ENCODE measurements around the gene ZNF423.

ZNF423 gene

DNA sequence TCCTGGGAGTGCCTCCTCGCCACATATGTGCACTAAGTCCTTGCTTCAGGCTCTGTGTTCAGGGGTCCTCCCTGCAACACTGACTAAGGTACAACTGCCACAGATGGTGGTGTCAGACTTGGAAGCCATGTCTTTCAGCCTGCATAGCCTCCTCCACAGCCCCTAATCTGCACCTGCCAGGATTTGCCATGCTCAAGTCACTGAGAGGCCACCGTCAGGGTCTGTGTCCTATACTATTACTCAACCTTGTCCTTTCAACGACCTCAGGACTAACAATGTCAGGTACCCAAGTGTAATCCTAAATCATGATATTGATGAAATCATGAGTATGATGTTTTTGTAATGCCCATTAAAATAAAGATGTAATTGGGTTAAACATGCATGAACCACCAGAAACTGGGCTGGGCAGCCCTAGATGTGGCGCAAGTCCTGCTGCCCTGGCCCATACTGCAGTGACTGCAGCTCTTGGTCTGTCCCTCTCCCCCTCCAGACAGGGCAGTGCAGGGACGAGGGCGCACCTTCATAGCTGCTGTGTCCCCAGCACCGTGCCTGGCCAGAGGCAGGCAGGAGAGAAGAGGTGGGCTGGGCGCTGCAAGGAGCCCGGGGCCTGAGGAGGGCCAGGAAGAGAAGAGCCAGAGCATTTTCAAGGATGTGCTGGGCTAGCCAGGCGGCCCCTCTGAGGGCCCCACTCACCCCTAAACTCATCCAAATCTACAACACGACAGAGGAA lies 198.0 kb downstream of the ZNF423 start:
- DNase-seq (ENCODE audit: extremely low read depth, low read depth): no peak
- TF ChIP-seq, protein P1, sequence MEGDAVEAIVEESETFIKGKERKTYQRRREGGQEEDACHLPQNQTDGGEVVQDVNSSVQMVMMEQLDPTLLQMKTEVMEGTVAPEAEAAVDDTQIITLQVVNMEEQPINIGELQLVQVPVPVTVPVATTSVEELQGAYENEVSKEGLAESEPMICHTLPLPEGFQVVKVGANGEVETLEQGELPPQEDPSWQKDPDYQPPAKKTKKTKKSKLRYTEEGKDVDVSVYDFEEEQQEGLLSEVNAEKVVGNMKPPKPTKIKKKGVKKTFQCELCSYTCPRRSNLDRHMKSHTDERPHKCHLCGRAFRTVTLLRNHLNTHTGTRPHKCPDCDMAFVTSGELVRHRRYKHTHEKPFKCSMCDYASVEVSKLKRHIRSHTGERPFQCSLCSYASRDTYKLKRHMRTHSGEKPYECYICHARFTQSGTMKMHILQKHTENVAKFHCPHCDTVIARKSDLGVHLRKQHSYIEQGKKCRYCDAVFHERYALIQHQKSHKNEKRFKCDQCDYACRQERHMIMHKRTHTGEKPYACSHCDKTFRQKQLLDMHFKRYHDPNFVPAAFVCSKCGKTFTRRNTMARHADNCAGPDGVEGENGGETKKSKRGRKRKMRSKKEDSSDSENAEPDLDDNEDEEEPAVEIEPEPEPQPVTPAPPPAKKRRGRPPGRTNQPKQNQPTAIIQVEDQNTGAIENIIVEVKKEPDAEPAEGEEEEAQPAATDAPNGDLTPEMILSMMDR (IDR thresholded peaks at IDR 0.05; ENCODE audit: low read depth, low read length): no peak

DNA sequence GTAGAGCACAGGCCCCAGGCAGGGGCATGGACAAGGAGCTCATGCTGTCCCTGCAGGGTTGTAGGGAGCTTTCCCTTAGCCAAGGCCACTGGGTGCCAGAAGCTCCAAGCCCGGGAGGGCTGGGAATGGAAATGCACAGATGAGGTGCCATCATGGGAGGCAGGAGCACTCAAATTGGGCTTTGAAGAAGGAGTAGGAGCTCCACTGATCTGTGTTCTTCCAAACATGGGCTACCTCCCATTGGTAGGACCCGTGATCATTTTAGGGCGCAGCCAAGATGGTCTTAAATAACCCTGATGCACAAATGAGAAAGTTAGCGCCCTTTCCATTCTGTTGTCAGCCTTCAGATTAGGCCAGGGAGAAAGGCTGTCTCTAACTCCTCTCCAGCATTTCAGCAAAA lies 201.5 kb downstream of the ZNF423 start:
- TF ChIP-seq, protein P1 (IDR thresholded peaks at IDR 0.05; ENCODE audit: low read depth, low read length): no peak
- no peak for DNase-seq (ENCODE audit: extremely low read depth, low read depth)

DNA sequence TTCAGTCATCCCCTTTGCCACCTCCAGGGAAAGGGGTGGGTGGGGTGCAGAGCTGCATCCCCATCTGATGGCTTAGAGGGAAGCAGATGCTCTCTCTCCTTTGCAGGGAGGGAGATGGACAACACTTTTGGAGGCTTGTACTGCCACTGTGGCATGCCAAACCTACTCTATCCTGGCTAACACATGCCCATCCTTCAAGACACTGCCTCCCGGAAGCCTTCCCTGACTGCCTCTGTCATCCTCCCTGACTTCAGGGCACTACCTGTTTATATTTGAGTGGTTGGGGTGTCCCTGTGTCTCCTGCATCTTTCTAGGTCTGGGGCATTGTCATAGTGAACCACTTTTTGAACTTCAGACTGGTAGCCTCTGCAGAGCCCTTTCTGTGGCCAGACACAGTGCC lies 202.3 kb downstream of the ZNF423 start:
- TF ChIP-seq, protein P1 (IDR thresholded peaks at IDR 0.05; ENCODE audit: low read depth, low read length): no peak
- DNase-seq (ENCODE audit: extremely low read depth, low read depth): no peak

DNA sequence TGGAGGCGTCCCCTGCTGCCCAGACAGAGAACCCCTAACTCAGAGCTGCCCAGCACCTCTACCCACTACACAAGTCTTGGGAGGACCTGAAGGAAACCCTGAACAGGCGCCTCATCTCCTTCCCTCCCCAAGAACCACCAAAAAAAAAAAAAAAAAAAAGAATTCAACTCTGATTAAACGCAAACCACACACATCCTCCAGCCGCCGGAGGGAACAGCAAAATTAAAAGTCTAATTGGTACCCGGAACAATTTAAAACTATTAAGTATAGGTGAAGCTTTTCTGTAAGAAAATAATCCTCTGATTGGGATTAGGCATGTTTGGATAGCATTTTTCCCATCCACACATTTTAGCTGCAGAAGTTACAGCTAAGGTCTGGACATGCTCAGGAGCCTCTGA lies 202.7 kb downstream of the ZNF423 start:
- TF ChIP-seq, protein P1 (IDR thresholded peaks at IDR 0.05; ENCODE audit: low read depth, low read length): no peak
- DNase-seq (ENCODE audit: extremely low read depth, low read depth): no peak

DNA sequence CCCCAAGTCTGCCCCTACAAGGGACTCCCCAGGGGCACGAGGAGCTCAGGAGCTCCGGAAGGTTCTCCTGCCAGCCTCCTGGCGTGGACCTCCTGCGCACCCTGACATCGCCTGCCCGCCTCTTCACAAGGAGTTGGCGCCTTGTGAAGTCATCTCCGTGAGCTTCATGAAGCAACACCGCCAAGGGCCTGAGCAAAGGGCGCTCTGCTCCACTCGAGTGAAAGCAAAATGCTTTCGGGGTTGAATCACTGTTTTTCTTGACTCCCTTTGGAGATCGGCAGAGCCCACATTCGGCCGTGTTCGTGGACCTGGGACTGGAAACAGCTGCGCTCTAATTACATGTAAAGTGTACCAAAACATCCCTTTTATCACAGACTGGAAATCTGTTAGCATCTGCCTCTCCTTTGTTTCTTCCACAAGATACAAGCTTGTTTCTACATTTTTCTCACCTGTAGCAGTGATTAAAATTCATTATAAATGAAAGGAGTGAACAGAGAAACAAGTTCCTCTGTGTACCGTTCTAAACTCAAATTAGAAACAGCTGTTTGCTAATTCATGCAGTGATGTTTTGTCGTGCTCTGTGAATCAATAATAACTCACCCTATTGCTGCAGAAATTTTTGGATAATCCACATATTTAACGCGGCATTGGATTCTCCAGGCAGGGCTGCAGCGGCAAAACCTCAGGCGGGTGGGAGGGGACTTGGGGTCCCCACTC lies 203.3 kb downstream of the ZNF423 start:
- peak; percentile 70 for DNase-seq (ENCODE audit: extremely low read depth, low read depth)
- TF ChIP-seq, protein P1 (IDR thresholded peaks at IDR 0.05; ENCODE audit: low read depth, low read length): no peak

DNA sequence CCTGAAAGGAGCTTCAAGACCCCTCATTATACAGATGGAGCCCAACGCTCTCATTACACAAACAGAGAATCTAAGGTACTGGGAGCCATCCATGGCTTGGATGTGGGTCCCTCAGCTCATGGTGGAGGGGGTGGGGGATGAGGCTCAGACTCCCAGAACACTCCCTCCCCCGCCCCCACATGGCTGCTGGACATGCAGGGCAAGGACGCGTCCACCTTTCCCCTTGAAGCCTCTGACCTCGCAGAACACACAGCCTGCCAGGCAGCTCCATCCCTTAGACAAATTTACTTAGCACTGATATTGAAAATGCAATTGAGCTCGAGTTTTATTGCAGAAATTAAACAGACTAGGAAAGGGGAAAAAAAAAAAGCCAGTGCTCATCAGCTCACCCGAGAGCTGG lies 203.9 kb downstream of the ZNF423 start:
- TF ChIP-seq, protein P1 (IDR thresholded peaks at IDR 0.05; ENCODE audit: low read depth, low read length): no peak
- DNase-seq (ENCODE audit: extremely low read depth, low read depth): no peak

DNA sequence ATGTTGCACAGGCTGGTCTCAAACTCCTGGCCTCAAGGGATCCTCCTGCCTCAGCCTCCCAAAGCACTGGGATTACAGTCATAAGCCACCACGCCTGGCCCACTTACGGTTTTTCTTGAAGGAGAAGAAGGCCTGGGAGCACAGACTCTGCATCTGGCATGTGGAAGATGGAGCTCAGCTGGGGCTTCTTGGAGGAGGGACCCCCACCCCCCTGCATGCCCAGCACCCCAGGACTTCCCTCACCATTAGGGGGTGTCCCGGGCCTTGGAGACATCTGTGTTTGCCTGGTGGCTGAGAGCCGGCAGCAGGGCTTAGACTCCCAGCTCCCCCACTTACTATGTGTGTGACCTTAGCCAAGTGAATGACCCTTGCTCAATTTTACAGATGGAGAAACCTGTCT lies 204.7 kb downstream of the ZNF423 start:
- no peak for DNase-seq (ENCODE audit: extremely low read depth, low read depth)
- TF ChIP-seq, protein P1 (IDR thresholded peaks at IDR 0.05; ENCODE audit: low read depth, low read length): no peak

All from AG09319 (cell line).